ENCODE results near the gene ANAPC2.

The ANAPC2 gene

DNA sequence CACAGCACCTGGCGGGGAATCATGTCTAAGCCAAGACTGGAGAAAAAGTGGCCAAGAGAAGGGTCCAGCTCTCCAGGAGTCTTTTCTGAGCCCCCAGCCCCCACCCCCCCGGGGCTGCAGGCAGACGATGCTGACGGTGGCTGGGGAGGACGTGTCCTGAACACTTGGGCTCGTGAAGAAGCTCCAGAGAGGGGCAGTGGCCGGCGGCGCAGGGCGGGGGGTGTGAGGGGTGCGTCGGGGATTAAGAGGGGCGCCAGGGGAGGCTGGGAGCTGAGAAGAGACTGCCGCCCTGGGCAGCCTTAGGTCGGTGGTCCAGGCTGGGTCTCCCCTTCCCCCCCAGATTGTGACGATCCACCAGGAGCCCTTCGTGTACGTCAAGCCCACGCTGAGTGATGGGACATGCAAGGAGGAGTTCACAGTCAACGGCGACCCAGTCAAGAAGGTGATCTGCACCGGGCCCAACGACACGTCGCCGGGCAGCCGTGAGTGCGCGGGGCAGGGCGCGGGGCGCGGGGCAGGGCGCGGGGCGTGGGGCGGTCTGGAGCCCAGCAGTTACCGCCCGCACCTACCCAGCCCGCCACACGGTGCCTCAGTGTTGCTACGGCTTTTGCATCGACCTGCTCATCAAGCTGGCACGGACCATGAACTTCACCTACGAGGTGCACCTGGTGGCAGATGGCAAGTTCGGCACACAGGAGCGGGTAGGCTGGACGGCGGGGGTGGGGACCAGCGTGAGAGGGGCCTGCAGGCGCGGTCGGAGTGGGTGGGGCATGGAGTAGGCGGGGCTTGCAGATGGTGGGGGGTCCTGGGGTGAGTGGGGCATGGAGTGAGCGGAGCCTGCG is 27.4 kb downstream of the ANAPC2 start:
- no peak for DNase-seq

GRCh38 chr9:137160054-137160425 is 28.3 kb downstream of the ANAPC2 start:
- DNase-seq, result no peak

DNA sequence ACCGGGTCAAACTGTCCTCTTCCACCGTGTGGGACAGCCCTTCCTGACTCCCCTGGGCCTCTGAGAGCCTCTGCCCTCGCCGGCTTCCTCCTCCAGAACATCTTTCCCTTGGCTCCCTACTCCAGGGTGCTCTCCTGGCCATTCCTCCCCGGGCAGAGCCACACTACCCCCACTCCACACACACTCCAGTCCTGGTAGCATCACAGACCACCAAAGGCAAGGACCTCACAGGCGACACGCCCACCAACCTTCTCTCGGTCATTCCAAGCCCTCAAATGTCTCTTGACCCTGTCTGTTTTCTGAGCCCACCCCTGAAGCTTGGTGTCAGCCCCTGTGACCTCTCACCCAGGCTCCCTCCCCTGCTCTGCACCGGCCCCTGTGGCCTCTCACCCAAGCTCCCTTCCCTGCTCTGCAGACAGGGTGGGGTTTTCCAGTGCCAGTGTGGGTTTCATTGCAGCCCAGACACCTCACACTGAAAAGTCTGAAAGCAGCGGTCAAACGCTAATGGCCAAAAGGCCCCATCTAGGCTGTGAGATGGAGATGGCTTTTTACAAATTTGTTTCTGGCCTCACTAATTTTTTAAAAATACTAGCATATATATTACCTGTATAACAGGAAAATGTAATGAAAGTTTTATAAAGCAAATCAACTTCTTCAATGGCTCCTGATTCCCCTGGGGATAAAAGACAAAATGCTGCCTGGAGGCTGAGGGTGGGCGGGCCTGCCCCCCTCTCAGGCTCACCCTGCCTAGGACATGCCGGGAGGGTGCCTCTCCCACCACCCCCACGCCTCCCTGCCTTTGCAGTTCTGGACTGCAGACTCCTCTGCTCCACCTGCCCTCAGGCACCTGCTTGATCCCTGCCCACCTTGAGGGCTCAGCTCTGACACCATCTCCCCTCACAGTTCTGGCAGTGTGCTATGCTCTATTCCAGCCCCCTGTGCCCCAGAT is 29.0 kb downstream of the ANAPC2 start:
- no peak for DNase-seq

GRCh38 chr9:137158625-137159024 is 29.7 kb downstream of the ANAPC2 start:
- DNase-seq, result no peak

DNA sequence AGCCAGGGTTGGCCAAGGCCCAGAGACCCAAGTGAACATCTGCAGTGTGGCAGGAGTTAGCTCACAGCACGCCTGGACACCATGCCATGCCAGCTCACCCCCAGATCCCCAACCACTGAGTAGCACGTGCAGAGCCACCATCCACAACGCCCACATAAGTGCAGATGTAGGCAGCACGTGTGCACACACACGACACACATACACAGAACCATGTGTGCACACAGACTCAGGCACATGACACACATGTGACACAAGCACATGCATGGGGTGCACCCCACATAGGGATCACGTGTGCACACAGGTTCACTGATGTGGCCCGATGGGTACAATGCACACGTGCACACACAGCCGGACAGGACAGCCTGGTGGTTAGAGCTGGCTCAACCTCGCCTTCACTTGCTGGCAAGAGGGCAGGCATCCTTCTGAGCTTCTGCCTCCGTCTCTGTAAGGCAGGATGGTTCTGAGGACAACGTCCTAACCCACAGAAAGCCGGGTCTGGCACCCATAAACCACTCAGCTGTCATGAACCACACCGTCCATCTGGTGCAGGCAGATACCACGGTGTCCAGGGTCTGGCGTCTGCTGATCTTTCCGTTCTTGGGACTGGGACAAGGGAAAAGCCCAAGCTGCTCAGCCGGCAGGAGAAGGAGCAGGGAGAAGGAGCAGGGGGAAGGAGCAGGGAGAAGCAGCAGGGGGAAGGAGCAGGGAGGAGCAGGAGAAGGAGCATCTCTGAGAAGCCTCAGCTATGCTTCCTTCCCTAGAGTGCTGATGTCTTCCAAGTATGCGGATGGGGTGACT is 30.5 kb downstream of the ANAPC2 start:
- DNase-seq, result no peak

DNA sequence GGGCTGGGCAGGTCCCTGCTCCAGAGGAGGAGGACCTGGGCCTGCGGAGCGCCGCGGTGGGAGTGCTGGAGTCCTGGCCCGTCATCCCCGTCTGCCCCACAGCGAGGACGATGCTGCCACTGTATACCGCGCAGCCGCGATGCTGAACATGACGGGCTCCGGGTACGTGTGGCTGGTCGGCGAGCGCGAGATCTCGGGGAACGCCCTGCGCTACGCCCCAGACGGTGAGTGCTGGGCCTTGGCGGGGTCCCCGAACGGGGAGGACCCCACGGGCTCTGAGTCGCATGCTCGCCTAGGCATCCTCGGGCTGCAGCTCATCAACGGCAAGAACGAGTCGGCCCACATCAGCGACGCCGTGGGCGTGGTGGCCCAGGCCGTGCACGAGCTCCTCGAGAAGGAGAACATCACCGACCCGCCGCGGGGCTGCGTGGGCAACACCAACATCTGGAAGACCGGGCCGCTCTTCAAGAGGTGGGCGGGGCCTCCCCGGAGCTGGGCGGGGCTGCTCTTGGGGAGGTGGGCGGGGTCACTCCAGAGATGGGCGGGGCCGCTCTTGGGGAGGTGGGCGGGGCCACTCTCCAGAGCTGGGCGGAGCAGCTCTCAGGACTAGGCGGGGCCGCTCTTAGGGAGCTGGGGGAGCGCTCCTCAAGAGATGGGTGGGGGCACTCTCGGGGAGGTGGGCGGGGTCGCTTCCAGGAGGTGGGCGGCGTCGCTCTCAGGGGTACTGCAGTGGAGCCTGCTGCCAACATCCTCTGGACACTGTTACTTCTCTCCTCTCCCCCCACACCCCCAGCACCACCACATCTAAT is 31.6 kb downstream of the ANAPC2 start:
- DNase-seq, result peak; percentile 63

GRCh38 chr9:137152844-137153405 is 35.4 kb downstream of the ANAPC2 start:
- DNase-seq, result no peak

DNA sequence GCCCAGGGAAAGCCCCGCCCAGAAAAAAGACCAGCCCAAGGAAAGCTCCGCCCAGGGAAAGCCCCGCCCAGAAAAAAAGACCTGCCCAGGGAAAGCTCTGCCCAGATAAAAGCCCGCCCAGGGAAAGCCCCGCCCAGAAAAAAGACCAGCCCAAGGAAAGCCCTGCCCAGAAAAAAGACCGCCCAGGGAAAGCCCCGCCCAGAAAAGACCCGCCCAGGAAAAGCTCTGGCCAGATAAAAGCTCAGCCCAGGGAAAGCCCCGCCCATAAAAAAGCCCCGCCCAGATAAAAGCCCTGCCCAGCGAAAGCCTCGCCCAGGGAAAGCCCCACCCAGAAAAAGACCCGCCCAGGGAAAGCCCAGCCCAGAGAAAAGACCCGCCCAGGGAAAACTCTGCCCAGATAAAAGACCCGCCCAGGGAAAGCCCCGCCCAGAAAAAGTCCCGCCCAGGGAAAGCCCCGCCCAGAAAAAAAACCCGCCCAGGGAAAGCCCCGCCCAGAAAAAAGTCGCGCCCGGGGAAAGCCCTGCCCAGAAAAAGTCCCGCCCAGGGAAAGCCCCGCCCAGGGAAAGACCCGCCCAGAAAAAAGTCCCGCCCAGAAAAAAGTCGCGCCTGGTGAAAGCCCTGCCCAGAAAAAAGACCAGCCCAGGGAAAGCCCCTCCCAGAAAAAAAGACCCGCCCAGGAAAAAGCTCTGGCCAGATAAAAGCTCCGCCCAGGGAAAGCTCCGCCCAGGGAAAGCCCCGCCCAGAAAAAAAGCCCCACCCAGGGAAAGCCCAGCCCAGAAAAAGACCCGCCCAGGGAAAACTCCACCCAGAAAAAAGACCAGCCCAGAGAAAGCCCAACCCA is 37.5 kb downstream of the ANAPC2 start:
- peak; percentile 42 for DNase-seq

GRCh38 chr9:137149942-137150616 is 38.3 kb downstream of the ANAPC2 start:
- DNase-seq, result no peak

- DNase-seq, result no peak
These were observed 39.0 kb downstream of the ANAPC2 start for GRCh38 chr9:137149363-137149762.

- DNase-seq, result no peak
These were observed 39.7 kb downstream of the ANAPC2 start for GRCh38 chr9:137148661-137149060.

- no peak for DNase-seq
These were observed 40.1 kb downstream of the ANAPC2 start for GRCh38 chr9:137148242-137148641.

- no peak for DNase-seq
These were observed 40.6 kb downstream of the ANAPC2 start for GRCh38 chr9:137147793-137148160.

GRCh38 chr9:137147091-137147792 is 41.1 kb downstream of the ANAPC2 start:
- DNase-seq, result no peak

GRCh38 chr9:137146527-137146918 is 41.8 kb downstream of the ANAPC2 start:
- DNase-seq, result no peak

DNA sequence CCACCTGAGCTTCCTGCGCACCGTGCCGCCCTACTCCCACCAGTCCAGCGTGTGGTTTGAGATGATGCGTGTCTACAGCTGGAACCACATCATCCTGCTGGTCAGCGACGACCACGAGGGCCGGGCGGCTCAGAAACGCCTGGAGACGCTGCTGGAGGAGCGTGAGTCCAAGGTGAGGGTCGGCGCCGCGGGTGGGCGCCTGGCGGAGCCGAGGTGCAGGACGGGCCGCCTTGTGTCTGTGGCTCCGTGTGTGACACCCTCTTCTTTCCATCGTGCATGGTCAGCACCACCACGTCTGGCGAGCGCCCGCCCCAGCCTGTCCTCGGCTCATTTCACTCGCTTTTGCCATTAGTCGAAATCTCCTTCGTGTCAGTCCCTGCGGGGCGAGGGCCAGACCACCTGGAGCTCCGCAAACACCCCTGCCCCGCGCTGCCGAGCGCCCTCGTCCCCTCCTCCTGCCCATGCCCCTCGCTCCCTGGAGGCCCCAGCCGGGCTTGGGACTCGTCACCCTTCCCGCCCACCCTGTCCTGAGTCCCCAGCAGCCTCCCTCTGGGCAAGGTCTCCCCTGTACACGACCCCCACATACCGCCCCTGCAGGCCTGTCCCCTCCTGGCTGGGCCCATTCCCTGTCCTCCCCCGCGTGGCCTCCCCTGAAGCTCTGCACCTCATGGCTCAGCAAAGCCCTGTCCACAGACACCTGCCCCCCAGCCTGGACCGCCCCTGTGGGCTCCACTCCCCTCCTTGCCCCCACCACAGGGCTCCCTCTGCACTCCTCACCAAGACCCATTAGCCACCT is 42.4 kb downstream of the ANAPC2 start:
- no peak for DNase-seq

DNA sequence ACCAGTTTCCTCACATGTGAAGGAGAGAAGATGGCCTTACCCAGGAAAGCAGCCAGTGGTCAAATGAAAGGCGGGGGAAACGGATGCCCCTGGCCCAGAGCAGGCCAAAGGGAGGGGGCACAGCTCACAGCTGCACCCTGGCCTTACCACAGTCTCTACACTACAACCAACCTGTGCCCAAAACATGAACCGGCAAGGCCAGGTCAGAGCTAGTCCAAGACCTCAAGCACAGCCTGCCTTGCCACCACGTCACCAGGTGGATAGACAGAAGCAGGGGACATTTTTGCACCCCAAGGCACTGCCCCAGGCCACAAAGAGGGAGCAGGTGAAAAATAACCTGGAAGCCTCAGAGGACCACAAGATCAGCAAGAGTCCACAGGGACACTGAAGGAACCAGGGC is 44.9 kb downstream of the ANAPC2 start:
- no peak for DNase-seq

Data from activated T-cell treated with anti-CD3 and anti-CD28 coated beads, Interleukin-2, amount 50 U/mL, for 1 hour (primary cell).